CD4-positive, alpha-beta T cell treated with Interleukin-17A for 1 hour (primary cell): ENCODE data around the gene BMP8B.
"Not testable (repeated sequence)": the region's sequence is repeated elsewhere in the genome, so short reads cannot be mapped to it uniquely, and the experiment has no call there.

Experiments
- DNase-seq: peaks from one replicate; pipeline ENCODE4 v3.0.0-alpha.2; 2020

Gene BMP8B

DNA sequence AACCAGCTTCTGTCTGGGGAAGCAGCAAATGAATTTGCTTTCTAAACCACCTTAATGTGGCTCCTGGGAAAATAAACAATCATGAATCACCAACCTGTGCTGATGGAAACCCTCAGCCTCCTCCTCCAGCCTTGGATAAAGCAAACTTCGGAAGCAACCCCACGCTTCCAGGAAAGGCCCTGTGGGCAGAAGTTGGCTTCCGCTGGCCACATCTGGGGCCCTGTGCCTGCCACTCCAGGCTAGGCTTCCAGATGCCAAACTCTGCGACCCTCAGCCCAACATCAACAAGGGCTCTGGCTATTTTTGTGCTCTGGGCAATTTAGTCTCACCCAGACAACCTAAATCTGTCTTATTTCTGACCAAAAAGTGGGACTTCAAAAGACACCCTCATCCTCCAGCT, 11.4 kb downstream of the BMP8B start:
- DNase-seq: no peak

DNA sequence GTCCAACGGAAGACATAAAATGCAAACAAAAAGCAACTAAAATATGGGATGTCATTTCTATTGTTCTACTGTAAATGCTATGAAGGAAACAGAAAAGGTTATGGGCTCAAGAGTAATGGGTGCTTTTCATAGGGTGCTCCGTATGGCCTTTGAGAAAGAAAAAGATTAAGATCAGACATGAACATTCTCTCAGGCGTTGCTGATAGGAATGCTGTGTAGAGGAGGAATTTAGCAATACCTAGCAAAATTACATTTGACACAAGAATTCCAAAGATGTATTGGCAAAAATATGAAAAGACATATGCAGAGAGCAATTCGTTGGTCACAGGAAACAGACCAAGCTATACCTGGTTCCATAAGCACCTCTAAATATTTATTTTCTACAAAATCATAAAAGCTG, 11.8 kb downstream of the BMP8B start:
- no peak for DNase-seq

DNA sequence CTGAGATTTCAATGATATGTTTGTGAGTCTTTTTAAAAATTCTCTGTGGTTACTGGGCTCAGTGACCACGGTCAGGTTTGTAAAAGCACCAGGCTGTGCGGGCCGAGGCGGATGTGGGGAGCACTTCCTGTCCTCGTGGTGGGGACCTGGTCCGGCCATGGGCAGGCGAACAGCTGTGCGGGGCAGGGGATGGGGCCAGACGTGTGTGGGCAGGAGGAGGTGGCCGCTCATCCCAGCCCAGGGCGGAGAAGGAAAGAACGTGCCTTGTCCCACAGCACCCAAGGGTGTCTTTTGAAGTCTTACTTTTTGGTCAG, 12.3 kb downstream of the BMP8B start:
- no peak for DNase-seq

DNA sequence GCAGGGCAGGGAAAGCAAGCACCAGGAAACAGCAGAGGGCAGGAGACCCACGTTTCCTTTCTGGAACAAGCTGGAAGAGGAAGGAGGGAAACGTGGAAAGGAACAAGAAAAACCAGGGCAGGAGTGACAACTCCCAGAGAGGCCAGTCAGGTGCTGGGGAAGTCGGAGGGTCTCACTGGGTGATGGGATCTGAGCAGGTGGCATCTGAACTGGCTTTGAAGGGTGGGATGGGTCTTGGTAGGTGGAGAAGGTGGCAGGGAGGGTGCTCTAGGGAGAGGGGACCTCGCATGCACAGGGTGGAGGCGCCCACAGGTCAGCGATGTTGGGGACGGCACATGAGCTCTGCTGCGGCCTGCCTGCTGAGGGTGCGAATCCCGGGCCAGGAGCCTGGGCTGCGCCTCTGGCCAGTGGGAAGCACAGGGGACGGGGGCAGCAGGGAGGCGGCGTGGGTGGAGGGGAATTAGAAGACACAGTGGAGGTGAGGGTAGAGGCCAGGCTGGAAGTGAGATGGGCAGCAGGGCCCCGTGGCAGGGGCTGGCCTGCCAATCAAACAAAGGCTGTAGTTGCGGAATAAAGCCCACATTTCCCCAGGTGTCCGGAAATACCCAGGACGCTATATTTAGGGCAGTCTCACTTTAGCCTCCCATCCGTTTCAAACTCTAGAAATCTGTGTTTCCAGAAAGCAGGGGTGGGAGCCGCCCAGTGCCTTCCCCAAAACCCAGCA, 12.8 kb downstream of the BMP8B start:
- DNase-seq: not testable (repeated sequence)

DNA sequence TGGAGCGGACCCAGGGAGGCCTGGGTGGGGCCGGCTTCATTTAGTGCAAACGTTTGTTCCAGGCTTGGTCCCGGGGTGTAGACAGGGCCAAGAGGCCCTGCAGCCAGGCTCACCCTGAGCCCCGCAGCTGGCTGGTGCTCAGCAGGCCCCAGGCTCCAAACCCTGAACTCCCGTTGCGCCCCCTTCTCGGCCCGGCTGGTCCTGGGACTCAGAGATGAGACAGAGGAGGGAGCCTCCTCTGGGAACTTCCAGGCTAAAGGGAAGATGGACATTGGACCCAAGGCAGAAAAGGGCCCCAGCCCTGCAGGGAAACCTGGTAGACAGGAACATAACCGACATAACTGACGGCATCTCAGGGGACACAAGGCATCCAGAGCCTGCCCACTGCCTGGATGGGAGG, 13.5 kb downstream of the BMP8B start:
- DNase-seq: not testable (repeated sequence)

DNA sequence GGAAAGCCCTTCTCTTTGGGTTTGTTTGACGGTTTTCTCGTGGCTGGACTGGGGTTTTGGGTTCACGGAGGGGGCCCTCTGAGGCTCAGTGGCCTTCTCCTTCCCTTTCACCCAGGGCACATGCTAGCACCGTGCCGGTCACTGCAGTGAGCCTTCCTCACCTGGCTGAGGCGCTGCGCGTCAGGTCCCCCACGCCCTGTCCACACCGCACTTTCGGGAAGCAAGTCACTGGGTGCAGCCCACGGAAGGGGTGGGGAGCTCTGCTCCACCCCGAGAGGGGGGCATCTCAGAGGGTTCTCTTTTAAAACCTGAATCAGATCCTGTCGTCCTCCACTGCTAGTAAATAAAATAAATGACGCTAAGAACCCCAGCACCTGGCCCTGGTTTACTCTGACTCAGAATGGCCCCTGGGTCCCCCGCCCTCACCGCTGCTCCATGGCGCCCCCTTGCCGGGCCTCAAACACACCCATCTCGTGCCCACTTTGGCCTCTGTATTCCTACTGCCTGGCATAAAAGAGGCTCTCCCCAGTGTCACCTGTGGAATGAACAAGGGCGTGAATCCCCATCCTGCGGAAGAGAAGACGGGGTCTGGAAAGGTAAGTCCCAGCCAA, 15.2 kb downstream of the BMP8B start:
- DNase-seq: not testable (repeated sequence)

DNA sequence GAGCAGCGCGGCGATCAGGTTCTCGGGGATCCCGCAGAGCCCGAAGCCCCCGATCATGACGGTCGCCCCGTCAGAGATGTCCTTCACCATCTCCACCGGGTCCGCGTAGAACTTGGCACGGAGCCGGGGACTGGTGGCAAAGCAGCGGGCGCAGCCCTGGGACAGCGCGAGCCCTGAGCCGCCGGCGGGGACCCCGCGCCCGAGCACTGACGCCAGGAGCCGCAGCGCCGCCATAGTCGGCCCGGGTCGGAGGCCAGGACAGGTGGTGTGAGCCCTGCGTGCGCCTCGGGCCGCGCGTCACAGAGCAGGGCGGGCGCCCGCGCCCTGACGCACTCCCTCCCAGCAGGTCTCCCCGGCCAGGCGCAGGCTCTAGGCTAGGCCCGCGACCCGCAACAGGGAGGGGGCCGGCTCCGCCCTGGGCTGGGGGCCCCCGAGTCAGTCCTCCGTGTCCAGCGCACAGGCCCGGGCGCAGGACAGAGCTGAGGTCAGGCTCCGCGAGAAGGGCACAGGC, 17.6 kb downstream of the BMP8B start, which contains the start of gene OXCT2:
OXCT2 (minus strand) TSS at position 327 of the 511 bp plus-strand sequence; CDS start at position 234, 93 bp downstream.
- not testable (repeated sequence) for DNase-seq

DNA sequence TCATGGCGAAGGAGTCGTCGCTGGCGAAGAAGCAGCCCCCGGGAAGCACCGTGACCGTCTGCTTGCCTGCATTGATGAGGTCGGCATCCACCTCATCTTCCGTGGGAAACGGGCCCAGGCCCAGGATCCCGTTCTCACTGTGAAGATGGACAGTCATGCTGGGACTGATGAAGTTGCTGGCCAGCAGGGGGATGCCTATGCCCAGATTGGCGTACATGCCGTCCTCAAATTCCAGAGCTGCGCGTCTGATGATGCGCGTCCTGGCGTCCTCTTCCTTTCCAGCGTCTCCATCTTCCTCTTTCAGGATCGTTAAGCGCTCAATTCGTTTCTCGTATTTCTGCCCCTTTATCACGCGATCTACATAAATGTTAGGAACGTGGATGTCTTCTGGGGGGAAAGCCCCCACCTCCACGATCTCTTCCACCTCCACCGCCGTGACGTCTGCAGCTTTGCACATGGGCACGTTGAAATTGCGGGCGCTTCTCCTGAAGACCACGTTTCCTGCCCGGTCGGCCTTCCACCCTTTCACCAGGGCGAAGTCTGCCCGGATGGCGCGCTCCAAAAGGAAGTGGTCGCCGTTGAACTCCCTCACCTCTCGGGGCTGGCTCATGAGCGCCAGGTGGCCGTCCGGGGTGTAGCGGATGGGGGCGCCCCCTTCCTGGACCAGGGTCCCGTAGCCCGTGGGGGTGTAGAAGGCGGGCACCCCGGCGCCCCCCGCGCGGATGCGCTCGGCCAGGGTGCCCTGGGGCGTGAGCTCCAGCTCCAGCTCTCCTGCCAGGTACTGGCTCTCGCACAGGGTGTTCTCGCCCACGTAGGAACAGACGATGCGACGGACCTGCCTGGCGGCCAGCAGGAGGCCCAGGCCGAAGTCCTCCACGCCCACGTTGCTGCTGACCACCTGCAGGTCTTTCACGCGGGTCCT, 18.3 kb downstream of the BMP8B start:
- peak; percentile 6 for DNase-seq

DNA sequence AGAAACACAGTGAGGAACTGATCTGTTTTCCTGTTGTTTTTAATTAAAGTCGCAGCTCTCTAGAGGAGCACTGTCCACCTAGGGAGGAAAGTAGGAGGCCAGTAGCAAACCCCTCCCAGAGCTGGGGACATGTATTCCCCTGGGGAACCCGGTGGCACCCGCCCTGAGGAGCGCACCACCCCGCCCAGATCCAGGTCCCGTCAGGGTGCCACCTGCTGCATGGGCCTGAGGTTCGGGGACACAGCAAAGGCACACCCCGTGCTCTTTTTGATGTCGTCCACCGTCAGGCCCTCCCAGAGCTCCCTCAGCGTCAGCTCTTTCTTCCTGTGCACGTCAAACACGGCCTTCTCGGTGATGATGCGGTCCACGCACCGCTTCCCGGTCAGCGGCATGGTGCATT, 19.2 kb downstream of the BMP8B start:
- DNase-seq: not testable (repeated sequence)

DNA sequence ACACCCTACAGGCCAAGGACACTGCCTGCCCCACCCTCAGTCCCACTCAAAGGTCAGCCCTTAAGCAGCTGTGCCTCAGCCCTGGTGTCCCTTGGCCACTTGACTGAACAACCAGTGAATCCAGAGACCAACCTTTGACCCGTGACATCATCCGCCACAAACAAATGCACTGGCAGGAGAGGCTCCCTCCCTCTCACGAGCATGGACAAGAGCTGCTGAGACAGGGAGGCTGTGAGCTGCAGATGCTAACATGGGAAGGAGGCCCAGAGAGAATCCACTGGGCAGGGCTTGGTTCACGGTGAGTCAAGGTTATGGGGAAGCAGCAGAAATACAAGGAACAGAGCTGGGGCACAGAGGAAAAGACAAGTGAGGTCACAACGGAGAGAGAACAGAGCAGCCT, 22.2 kb downstream of the BMP8B start:
- DNase-seq: not testable (repeated sequence)

DNA sequence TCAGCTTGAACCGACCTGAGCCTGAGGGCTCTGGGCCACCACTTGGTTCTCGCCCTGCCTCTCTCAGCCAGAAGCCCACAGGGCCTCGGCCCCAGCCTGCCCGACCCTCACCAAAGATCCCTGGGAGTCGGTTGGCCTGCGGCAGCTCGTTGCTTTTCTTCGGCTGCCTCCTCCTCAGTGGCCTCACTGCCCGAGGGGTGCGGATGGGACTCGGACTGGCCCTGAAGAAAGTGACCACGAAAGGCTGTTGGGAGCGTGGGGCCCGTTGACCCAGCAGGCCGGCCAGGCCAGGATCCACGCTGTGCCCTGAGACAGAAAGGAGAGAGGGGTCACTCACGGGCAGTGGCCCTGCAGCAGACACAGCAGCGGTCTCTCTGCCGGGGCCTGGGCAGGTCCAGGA, 24.2 kb downstream of the BMP8B start:
- not testable (repeated sequence) for DNase-seq

DNA sequence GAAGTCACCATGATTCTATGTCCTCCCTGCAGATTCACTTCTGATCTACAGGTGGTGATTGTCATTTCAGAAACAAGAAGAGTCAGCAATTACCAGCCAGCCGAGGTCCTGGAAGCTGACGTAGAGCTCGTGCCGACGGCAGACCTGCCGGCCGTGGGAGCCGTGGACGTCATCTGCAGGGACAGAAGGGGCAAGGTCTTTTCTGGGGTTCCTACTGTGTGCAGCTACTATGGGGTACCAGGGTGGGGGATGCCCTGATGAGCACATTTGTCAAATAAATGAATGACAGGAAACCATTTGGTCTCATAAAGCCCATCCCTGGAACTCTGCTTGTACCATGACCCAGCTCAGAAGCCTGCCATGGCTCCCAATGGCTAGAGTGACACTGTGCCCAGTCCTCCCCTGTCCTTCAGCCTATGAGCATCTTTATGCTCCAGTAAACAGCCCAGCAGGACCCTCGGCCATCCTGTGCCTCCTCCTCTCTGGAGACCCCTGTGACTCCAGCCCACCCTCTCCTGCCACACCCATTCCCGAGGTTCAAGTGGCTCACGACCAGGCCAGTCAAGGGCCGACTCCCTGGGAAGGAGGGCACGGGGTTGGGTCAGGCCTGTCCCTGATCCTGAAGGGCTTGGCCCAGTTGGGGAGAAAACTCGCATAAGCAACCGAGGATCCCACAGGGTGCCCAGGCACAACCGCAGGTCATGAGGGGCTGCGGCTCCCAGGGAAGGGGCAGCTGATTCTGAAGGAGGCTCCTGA, 24.9 kb downstream of the BMP8B start:
- not testable (repeated sequence) for DNase-seq

DNA sequence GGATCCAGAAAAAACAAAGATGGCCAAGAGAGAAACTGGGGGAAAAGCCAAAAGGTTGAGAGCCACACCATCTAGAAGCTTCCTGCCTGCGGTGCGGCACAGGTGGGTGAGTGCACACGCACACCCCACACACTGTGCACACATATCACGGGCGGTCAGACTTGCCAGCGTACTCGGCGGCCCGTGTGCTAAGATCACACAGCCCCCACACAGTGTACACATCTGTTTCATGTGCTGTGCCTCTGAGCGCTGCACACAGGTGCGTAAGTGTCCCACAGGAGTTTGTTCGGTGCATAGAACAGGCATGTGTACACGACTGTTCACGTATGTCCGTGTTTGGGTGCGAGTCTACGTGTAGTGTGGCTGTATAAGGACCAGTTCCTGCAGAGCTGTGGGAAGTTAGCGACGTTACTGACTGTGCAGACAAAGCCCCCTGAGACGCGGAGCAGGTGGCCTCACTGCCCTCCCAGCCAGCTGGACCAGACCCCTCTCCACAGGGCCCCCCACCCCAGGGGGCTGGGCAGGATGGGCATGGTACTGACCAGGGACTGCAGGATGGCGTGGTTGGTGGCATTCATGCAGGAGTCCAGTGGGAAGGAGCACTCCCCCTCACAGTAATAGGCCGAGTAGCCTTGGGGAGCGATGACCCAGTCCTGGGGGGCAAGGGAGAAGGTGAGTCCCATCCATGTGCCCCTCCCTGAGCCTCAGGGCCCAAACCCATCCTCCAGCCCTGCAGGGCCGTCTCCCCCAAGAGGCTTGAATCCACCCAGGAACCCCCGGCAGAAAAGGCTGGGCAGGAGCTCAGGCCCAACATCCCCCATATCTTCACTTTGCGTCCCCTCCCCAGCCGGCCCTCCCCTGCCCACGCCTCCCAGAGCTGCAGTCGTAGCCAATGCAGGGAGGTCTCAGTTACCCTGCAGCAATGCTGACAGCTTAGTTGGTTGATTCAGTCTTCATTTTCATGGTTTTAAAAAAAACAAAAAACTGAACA, 25.8 kb downstream of the BMP8B start:
- DNase-seq: no peak

DNA sequence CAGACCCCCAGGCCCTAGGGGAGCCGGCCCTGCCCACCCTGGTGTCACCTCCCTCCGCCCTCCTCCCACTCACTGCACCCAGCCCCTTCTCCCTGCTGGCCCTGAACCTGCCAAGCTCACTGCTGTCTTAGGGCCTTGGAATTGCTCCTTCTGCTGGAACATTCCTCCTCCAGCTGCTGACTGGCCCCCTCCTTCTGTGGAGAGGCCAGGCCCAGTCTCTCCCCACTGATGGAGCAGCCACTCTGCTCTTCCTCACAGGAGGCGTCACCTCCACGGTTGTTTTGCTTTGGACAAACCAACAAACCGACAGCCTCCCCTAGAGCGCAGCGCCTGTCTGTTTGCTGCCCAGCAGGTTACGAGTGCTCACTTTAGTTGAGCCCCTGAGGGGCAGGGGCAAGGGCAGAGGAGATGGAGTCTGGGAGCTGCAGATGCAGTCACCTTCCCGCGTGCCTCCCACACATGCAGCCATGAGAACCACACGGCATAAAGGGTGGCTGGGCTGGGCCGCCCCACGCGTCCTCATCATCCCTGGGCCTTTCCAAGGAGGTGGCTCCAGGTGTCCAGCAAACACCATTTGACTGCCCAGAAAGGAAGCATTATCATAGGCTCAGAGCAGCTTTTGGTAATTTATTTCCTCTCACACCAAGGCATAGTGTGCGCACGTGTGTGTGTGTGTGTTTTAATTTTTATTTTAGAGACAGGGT, 27.0 kb downstream of the BMP8B start:
- no peak for DNase-seq

DNA sequence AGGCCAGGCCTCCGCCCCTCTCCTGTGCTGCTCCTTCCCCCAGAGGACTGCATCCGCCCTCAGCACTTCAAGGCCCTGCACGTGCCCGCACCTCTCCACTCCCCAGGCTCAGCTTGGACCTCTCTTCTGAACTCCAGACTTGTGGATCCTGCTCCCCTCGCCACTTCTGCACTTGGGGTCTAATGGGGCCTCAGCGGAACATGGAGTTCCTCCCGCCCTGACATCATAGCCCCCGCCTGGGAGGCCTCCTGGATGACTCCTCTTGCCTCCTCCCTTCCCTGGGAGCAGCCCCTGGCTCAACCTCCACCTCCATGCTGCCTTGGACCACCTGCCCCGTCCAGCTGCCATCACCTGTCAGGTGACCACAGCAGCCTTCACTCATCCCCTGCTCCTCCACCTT, 27.6 kb downstream of the BMP8B start:
- DNase-seq: no peak

DNA sequence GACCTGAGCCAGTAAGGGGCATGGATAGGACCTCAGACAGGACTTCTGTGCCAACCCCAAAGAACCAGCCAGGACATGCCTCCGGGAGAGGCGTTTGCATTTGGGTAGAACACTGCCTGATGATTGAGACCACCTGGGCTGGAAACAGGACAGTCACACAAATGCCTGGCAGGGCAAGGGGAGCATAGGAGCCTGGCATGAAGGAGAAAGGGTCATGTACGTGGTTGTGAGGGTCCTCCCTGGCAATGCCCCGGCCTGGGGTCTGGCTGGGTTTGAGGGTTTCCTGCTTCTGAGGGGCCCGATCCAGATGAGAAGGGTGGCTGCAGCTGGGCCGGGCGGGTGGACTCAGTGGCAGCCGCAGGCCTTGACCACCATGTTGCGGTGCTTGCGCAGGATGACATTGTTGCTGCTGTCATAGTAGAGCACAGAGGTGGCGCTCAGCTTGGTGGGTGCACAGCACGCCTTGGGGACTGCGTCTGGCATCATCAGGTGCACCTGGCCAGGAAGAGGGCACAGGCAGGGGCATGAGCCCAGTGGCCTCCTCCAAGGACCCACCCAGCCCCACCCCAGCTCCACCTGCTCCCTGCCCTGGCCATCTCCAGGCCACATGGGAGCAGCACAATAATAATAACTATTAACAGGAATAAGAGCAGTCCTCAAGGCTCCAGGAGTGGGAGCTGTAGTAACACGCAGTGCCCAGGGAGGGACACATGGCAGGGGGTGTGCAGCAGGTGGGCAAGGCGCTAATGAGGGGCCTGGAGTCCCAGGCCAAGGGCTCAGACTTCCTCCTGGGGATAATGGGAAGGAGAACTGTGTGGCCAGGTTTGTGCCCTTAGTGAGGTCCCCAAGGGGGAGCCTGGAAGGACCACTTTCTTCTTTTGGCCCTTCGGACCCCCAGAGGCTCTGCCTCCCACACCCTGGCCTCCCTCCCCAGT, 28.3 kb downstream of the BMP8B start:
- no peak for DNase-seq

DNA sequence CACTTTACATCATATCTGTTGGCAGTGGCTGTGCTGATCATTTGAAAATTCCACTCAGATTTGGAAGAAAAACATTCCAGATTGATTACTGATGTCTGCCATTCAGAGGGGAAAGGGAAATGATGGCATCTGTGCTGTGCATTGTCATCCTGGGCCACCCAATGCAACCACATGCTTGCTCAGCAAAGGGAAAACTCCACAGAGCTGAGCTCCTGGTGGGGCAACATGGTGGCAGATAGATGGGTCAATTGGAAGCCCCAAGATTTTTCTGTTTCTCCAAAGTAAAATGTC, 29.3 kb downstream of the BMP8B start:
- DNase-seq: no peak

DNA sequence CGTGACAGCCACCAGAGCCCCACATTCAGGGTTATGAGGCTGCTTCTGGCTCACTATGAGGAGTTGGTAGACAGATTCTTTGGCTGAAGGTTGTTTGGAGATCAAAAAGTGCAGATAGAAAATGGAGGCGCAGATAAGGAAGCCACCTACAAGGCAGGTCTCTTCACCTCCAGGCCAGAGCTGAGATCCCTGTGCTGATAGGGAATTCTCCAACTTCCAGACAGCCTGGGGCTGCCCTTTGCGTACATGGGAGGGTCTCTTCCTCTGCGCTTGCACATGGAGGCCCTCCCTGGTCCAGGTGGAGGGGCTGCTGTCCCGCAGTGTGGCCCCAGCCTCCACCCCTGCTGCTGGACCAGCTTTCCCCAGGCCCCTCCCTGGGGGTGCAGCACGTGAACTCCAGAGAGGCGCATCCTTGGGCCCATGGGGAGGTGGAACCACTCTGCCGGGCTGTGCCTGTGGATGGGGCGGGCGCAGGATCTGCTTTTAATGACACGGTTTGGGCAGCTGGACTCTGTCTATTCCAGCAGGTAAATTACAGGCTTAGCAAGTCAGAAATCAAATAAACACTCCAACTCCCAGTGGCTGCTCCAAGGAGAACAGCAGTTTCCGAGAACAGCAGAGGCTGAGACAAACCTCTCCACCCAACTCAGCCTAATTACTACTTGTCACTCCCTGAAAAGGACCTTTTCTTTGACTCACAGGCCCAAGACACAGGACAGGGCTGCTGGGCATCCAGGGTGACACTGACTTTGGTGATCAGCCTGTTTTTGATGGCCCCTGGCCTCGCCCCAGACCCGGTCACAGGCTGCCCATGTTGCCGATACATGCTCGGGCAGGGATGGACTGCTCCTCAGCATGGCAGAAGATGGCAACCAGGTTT, 29.9 kb downstream of the BMP8B start:
- no peak for DNase-seq

DNA sequence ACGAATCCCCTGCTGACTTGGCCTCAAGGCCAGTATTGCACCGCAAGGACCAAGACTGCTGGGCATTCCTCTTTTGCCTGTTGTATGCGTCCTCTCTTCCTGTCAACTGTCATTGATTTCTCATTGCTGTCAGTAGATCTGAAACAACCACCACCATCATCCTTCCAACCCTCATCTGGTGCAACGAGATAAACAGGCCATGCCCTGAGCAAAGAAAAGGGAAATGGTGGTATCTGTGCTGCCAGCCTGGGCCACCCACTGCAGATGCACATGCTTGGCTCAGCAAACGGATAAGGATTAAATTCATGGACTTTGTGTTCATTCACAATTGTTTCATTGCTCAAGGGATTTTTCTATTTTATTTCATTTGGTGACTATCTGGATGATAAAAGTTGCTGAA, 31.2 kb downstream of the BMP8B start:
- no peak for DNase-seq
